Smooth muscle cell (in vitro differentiated cells): ENCODE data around the gene TMPRSS3. TPM values are rescaled to one million over a fixed set of nuclear protein-coding genes. Genes with fewer than 3 reads are reported as not detected.

Experiments used
- DNase-seq: peaks from one replicate; lab custom pipeline; 2025; ENCODE audit not compliant: unreplicated experiment; lab: John Stamatoyannopoulos, UW
- H2AFZ ChIP-seq: fragments of 200-600 bp; sonication (generic); 2 replicates; pipeline ENCODE4 v1.6.0; 2016; ENCODE audit warnings: antibody characterized with exemption, low read depth, mild to moderate bottlenecking
- H3F3A ChIP-seq: fragments of 200-600 bp; sonication (generic); 2 replicates; pipeline ENCODE4 v1.6.0; 2017; ENCODE audit warnings: antibody characterized with exemption, low read depth
- H3K27ac ChIP-seq: fragments of 200-600 bp; sonication (generic); 2 replicates; pipeline ENCODE4 v1.5.1; 2016; ENCODE audit warnings: low read depth, mild to moderate bottlenecking
- H3K27me3 ChIP-seq: fragments of 200-600 bp; sonication (generic); 2 replicates; pipeline ENCODE4 v1.6.1; 2016; ENCODE audit warnings: low read depth, mild to moderate bottlenecking
- H3K36me3 ChIP-seq: fragments of 200-600 bp; sonication (generic); 2 replicates; pipeline ENCODE4 v1.5.1; 2016; ENCODE audit warnings: low read depth
- H3K4me1 ChIP-seq: fragments of 200-600 bp; sonication (generic); 2 replicates; pipeline ENCODE4 v1.5.1; 2016; ENCODE audit warnings: low read depth
- H3K4me2 ChIP-seq: fragments of 200-600 bp; sonication (generic); 2 replicates; pipeline ENCODE4 v1.6.0; 2016; ENCODE audit warnings: mild to moderate bottlenecking
- H3K4me3 ChIP-seq: fragments of 200-600 bp; sonication (generic); 2 replicates; pipeline ENCODE4 v1.5.1; 2016; ENCODE audit warnings: mild to moderate bottlenecking
- H3K79me2 ChIP-seq: fragments of 200-600 bp; sonication (generic); 2 replicates; pipeline ENCODE4 v1.6.0; 2016; ENCODE audit warnings: low read depth, mild to moderate bottlenecking
- H3K9ac ChIP-seq: fragments of 200-600 bp; sonication (generic); 2 replicates; pipeline ENCODE4 v1.6.0; 2016; ENCODE audit warnings: low read depth
- H3K9me3 ChIP-seq: fragments of 200-600 bp; sonication (generic); replicated peaks from 2 replicates; pipeline ENCODE4 v1.5.1; 2016; ENCODE audit warnings: low read depth
- H4K20me1 ChIP-seq: fragments of 200-600 bp; sonication (generic); 2 replicates; pipeline ENCODE4 v1.6.0; 2016; ENCODE audit warnings: low read depth
- CTCF ChIP-seq: fragments of 200-600 bp; sonication (generic); IDR thresholded peaks from 2 replicates; pipeline ENCODE4 v1.5.1; 2017; ENCODE audit warnings: borderline replicate concordance, mild to moderate bottlenecking, antibody characterized with exemption; ENCODE audit not compliant: insufficient read depth, poor library complexity, severe bottlenecking
- WGBS: methylation state at CpG from one replicate; pipeline ENCODE4 v1.1.7; 2016; ENCODE audit warnings: low lambda C conversion rate; 5-methylcytosine and 5-hydroxymethylcytosine counted together
- polyA plus RNA-seq: library from polyadenylated mRNA; unstranded; fragments of >200 nt; fragmentation: Nextera tagmentation; extraction: Ambion mirVana; gene quantifications from 2 replicates; pipeline ENCODE4 v1.2.1, GENCODE V29; 2016
- total RNA-seq: library from RNA; depleted of rRNA; stranded (reverse); fragments of >200 nt; gene quantifications from 2 replicates; pipeline ENCODE4 v1.2.3, GENCODE V29; 2014

The TMPRSS3 gene
- total and polyA plus RNA-seq, 2 experiments from 2014 or later, result not detected

DNA sequence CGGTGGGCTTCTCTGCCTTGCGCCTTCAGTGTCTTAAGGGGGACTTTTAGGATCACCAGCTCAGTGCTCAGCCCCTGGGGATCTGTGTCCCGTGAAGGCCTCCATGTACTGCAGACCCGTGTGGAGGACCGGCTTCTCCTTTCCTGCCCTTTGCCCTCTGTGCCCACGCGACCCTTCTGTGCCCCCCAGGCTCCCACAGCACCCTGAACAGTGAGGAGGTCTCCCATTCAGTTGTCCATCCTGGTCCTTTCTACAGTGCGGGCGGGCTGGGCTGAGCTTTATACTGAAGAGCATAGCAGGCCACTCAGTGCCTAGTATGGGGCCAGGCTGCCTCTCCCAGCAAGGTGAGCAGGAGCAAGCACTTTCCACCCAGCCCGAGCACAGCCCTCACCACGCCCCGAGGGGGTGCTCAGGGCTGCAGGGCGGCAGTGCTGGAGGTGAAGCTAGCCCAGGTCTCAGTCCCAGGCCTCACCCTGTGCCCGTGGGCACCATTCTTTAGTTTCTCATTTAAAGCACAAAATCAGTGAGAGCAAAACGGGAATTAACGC, 21.9 kb downstream of the TMPRSS3 start:
- no peak overlapping the region for H3K4me3 ChIP-seq
- no peak for TF ChIP-seq CTCF
- no peaks in the 10 kb centered on the region for H3K9me3 ChIP-seq
- H3K4me1 ChIP-seq, result no peaks in the 10 kb centered on the region
- H3K27ac ChIP-seq, result no peak overlapping the region
- H3K79me2 ChIP-seq, result no peaks in the 10 kb centered on the region
- H2AFZ ChIP-seq, result no peak overlapping the region
- H3K9ac ChIP-seq, result no peak overlapping the region
- H3K36me3 ChIP-seq, result no peaks in the 10 kb centered on the region
- H3K27me3 ChIP-seq, result no peaks in the 10 kb centered on the region
- H4K20me1 ChIP-seq, result no peaks in the 10 kb centered on the region
- no peaks in the 10 kb centered on the region for H3F3A ChIP-seq
- H3K4me2 ChIP-seq, result no peak overlapping the region
- DNase-seq, result no peak
- 91% methylated on average over 16 of the region's 16 CpGs for WGBS

- H3K9me3 ChIP-seq, result no peaks in the 10 kb centered on the region
- no peaks in the 10 kb centered on the region for H3K36me3 ChIP-seq
- H3K27ac ChIP-seq, result no peak overlapping the region
- H3F3A ChIP-seq, result no peaks in the 10 kb centered on the region
- DNase-seq, result no peak
- TF ChIP-seq CTCF, result no peak
- no peaks in the 10 kb centered on the region for H3K27me3 ChIP-seq
- no peak overlapping the region for H3K9ac ChIP-seq
- no peak overlapping the region for H3K4me3 ChIP-seq
- no peaks in the 10 kb centered on the region for H4K20me1 ChIP-seq
- H3K79me2 ChIP-seq, result no peaks in the 10 kb centered on the region
- H2AFZ ChIP-seq, result no peak overlapping the region
- no peaks in the 10 kb centered on the region for H3K4me1 ChIP-seq
- H3K4me2 ChIP-seq, result no peak overlapping the region
- WGBS, result 86% methylated on average over 25 of the region's 25 CpGs
These were observed 22.5 kb downstream of the TMPRSS3 start for GRCh38 chr21:42373196-42373907.

DNA sequence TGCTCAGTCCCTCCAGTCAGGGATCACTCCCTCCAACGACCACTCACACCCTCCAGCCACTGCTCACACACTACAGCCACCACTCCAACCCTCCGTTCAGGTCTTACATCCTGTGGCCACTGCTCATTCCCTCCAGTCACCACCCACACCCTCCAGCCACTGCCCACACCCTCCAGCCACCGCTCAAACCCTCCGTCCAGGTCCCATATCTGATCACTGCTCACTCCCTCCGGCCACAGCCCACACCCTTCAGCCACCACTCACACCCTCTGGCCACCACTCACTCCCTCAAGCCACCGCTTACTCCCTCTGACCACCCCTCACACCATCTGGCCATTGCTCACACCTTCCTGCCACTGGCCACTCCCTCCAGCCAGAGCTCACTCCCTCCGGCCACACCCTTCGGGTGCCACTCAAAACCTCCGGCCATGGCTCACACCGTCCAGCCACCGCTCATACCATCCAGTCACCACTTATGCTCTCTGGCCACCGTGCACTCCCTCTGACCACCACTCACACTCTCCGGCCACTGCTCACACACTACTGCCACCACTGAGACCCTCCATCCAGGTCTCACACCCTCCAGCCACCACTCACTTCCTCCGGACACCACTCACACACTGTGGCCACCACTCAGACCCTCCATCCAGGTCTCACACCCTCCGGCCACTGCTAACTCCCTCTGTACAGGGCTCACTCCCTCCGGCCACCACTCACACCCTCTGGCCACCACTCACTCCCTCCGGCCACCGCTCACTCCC, 24.8 kb downstream of the TMPRSS3 start:
- TF ChIP-seq CTCF, result no peak

More for the DNA sequence above, 24.8 kb downstream of the TMPRSS3 start:
- Histone ChIP-seq H3F3A (no peaks in the 10 kb centered on the region), H3K36me3 (no peaks in the 10 kb centered on the region), H3K27ac (no peak overlapping the region), H3K79me2 (no peaks in the 10 kb centered on the region), H3K9me3 (no peaks in the 10 kb centered on the region), H3K4me1 (no peaks in the 10 kb centered on the region), H3K4me3 (no peak overlapping the region), H3K4me2 (no peak overlapping the region), H4K20me1 (no peaks in the 10 kb centered on the region), H2AFZ (no peak overlapping the region), H3K27me3 (no peaks in the 10 kb centered on the region), H3K9ac (no peak overlapping the region)
- no peak for DNase-seq
- WGBS, result 76% methylated on average over 15 of the region's 18 CpGs
